Stimulated activated naive CD4-positive, alpha-beta T cell treated with Interleukin-2 at 50 U/mL for 16 hours (primary cell): Measurements from ENCODE around the gene ROR1.

Experiments
- DNase-seq: peaks from one replicate; lab custom pipeline; 2025; lab: John Stamatoyannopoulos, UW

ROR1 gene

DNA sequence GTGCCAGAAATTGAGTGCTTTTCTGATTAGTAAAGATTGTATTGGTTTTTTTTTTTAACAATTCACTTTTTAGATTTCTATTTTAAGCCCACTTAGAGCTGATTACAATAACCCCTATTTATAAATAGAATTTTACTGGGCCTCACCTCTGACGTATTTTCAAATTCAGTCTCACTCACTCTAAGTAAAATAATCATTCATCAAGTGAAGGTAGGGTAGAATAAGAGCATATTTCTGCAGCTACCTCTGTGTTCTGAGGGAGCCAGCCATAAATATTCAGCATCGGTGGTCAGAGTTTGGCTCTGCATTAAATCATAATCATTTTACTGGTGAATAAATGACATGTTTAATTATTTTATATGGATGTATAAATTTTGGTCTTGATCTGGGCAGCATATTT lies 333.8 kb downstream of the ROR1 start:
- no peak for DNase-seq

DNA sequence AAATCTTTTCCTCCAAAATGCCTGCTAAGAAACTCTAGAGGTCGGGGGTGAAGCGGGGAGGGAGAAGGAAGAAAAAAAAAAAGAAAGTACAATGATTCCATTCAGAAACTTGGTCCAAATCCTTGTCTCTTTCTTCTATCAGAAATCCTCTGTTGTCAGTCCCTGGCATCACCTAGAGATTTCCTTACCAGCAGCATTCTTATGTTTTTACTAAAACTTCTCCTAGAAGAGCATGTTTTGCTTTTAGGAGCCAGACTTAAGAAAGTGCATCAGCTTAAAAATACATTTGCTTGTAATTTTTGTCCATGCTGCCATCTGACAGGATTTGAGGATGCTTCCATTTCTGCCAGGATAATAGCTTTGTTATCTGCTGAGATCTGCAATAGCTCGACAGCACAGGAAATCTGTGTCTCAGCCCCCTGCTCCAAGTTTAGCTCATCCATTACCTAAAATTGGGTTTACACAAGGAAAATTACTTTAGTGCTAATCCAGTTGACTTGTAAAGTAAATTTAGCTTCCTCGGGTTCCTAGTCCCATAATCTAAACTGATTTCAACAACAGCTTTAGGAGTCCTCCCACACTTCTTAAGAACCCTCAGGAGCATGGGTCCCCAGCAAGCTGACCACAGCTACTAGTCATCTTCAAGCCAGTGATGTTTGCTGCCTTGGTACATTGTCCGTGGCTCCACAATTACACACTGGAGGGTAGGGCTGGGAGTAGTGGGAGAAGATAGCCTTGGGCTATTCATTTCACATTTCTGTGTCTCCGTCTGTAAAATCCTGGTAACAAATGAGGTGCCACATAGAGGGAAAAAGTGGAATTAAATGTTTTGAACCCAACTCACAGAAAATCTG lies 337.3 kb downstream of the ROR1 start:
- DNase-seq: no peak

DNA sequence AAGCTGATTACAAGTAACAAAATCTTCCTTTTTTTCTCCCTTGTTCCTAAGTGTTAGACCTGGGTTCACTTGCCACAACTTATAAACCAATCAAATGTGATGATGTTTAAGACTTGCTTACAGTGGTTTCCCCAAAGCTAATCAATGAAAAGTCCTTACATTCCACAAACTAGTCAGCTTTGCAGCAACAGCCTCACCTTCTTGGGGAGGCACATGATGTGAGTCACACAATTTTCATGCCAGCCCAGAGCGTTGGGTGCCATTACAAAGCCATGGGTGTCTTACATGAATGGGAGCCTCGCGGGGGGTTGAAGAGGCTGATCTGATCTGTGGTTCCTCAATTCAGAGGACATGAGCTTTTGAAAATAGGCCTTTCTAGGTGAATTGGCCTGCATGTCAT lies 338.0 kb downstream of the ROR1 start:
- no peak for DNase-seq

DNA sequence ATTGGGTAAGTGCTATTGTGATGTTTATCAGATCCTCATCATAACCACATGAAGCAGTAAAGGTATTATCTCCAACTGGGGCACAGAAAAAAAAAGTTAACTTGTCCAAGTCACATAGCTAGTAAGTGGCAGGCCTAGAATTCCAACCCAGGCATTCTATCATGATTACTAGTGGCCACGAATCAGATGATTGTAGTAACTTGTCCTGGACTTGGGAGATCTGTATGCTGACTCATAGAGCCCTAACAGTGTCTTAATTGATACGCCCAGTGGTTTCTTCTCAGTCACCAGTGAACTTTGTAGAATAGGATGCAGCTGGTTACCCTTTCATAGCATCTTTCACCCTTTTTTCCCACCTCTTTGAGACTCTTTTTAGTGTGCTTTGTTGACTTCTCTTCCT lies 338.5 kb downstream of the ROR1 start:
- DNase-seq: no peak

DNA sequence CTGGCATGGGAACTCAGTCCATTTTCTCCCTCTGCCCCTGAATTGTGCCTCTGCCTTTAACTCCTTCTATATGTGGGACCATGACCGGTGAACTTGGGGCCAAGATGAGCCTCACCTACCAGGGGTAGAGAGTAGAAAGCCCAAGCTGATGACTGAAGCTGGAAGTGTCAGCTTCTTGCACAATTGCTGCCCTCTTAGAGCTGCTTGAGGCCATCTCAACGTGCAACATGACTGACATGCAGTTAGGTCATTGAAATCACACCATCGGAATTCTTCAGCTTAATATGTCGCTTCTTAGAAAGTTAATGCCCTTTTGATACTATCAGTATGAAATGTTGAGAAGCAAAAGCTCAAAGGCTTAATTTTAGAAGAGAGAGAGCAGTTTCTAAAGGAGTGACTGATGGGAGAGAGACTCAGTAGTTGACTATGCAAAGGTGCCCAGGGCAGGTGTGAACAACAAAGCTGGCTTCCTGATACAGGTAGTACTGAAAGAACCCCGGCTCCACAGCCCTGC lies 340.3 kb downstream of the ROR1 start:
- no peak for DNase-seq

DNA sequence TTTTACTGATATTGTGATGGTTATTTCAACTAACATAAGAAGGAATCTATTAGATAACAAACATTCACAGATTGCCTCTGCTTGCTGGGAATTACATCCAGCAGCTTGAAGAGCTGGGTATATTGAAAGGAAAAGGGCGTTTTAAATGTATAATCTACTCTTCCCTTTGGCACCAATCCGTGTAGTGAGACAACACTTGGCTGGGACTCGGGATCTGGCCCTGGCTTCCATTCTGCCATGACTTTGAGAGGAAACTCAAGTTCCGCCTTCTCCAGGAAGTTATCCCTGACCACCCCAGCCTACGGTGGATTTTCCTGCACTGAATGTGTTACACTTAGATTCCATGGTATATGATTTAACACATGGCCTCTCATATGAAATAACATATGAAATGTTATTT lies 342.7 kb downstream of the ROR1 start:
- no peak for DNase-seq

DNA sequence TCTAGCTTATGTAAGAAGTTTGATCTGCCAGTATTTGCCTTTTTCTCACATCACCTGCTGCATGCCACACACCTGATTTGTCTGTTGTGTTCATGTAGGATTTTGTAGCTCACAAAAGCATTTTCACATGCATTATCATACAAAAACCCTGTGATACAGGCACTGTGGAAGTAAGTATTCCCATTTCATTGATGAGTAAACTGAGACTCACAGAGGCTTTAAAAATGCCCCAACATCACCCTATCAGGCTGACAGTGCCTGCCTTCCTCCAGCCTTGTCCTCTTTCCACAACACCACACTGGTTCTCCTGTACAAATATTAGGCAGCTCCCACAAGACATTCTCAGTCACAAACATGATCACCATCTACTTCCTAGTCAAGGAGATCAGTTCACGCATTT lies 343.7 kb downstream of the ROR1 start:
- DNase-seq: no peak

DNA sequence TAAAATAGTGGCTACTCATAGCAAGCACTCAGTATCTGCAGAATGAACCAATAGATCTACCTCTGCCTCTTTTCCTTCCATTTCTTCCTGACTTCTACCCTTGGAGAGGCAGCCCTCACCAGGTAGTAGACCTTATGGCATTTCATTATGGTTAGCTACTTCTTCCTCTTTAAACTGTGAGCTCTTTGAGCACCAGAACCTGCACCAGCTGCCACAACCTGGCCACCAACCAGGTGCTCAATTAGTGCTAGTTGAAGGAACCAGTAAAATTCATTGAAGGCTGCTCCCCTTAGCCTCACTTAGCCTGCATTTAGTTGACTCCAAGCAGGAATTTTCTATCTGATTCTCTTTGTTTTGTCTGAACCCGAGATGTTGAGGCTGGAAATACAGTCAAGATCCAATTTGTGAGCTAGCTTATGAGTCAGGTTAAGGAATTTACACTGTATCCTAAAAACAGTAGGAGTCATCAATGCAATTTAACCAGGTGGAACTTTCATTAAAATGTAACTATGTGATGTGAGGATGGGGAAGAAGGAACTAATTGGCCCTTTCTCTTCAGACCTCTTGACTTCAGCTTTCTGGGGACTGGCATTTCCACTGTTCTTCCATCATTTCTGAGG lies 348.1 kb downstream of the ROR1 start:
- DNase-seq: no peak

DNA sequence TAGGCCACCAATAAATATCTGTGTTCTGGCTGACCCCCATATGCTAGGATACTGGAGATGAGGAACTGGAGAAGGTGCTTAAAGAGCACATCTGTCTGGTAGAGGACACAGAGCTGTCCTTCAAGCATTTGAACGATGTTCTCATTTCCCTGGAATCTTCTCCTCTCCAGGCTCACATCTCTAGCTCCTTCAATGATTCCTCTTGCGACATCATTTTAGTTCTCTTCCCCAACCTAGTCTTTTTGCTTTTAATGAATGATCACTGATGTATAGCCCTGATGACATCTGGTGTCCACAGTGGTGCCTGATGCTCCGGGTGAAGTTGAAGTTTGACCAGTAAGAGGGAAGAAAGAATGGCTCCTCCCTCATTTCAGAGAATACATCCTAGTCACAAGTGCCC lies 348.8 kb downstream of the ROR1 start:
- DNase-seq: no peak

DNA sequence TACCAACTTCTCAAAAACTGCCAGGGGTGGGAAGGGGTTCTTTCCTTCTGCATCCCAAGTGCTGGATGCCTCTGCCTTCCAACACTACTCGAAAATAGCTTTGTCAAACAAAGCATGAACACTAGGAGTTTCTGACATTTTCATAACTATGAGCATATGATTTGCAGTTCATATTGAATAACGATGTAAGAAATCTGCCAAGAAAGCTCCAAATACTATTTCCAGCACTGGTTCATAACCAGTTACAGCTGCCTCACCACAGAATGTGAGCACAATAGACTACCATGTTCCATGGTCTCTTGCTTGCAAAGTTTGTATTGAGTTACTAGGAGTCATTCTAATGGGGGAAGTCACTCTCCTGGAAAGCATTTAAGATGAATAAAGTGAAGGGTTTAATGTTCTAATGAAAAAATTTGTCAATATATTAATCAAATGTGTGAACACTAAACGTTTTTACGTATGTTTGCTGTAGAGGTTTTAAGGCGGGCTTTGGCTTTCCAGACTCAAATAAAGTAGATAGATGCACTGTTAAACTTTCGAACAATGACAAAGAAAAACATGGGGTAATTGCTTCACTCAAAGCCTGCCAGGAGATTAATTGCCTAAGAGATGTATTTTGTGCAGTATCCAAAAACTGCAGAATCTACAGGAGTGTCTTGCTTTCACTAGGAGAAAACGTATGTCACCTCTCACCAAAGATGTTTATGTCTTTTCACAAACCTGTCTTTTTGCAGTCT lies 351.1 kb downstream of the ROR1 start:
- DNase-seq: no peak

DNA sequence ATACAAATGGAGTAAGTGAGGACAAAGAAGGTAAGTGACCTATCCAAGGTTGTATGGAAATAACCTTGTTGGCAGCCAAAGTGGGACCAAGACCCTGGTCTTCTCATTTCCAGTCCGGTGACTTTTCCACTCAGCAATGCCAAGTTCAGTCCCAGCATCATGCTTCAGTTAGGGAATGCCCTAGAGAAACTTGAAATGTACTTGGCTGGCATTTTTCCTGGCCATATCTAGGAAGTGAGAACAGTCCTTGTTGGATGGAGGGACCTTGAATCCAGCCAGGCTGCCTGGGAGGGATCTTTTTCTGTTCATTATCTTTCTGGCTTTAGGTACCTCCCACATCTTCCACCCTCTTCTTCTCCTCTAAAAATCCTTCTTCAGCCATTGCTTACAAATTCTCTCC lies 352.8 kb downstream of the ROR1 start:
- no peak for DNase-seq

DNA sequence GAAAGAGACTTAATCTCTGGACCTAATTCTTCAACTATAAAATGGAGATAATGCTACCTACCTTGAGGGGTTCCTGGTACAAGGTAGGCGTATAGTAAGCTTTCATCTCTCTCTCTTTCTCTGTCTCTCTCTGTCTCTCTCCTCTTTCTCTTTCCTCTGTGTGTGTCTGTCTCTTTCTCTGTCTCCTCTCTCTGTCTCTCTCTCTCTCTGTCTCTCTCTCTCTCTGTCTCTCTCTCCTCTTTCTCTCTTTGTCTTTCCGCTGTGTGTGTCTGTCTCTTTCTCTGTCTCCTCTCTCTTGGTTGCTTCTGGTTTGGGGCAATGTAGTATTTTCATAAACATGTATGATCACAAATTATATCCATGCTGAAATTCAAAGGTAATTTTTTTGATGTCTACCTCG lies 353.5 kb downstream of the ROR1 start:
- no peak for DNase-seq

DNA sequence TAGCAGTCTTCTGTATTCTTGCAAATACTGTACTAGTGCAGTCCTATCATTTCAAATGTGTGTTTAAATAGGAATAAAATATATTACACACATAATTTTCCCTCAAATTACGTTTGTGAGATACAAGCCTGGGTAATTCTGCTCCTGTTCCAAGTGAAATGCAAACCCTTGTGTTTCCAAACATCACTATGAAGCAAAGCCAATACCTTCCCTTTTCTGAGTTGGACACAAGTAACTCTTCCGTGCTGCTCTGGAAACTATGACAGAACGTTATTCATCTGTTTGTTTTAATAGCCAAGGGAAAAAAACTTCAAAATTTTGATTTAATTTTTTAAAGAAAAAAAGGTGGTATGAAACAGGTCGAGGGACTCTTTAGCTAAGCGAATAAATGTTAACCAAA lies 355.9 kb downstream of the ROR1 start:
- no peak for DNase-seq

DNA sequence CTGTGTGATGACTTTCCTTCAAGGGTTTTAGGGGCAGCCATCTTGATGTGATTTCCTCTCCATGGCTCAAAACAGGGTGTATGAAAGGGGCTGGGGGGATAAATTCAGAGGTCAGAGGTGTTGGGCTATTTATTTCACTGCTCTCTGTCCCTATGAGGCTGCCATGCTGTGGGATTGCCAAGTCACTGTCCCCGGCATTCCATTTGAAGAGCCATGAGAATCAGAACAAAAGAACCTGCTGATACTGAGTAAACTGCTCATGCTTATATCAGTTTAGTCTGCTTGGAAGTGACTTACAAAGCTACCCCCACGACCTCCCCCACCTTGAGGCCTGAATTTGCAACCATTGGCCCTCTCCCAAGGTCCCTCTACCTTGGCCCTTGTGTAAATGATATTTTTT lies 357.3 kb downstream of the ROR1 start:
- DNase-seq: no peak

DNA sequence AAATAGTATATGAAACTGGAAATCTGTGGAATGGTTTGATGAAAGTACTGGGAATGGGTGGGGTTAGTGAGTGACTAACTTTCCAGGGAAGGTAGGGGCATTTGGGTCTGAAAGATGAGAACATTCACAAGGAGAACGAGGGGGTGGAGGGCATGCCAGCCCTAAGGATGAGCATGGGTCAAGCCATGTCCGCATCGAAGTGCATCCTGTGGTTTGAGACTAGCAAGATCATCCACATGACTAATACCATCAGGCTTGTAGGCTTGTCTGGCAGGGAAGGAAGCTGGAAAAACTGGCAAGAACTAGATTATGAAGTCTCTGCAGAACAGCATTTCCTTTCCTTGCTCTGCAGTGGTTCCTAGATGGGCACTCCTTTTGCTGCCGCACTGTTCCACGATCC lies 359.2 kb downstream of the ROR1 start:
- no peak for DNase-seq

DNA sequence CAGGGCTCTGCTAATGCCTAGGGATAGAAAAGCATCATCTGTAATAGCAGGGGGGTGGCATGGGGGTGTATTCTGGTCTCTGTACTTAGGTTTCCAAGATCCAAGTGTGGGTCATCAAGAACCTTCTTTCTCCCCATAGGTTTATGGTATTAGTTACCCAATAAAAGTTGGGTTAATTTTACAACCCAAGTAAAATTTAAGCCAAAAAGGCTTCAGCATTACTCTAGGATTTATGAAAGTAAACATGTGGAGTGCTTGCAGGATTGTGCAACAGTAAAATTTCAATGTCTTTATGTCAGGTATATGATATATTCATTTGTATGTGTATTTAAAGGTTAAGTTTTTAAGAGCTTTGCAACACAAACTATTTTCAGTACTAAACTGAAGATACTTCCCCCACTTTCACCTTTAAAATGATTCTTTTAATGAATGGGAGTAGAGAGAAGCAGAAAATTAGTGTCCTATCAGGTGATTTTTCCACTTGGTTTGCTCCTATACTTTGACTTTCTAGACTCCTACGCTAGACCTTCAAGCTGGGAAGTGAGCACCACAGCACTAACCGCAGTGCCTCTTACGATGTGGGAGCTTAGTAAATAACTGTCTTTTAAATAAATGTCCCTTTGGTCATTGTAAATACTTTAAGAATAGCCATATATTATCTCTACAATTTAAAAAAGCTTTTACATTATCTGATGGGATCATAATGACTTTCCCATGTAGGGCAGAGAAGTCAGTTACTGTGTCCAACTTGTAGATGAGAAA lies 361.8 kb downstream of the ROR1 start:
- DNase-seq: no peak

DNA sequence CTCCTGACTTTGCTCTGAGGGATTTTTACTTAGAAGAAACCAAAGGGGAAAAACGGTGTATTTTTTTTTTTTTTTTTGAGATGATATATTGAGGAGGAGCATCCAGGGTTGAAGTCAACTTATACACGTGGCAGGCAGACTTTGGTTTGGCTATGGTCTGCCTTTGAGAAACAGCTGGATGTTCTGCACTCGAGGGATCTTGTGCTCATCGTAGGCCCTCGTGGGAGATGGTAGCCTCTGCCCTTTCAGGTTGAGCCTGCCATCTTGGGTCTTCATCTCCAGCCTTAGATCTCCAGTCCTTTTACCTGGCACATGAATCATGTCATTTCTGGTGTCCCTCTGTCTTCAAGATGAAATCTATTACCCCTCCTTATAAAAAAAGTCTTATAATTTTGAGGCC lies 362.5 kb downstream of the ROR1 start:
- no peak for DNase-seq

DNA sequence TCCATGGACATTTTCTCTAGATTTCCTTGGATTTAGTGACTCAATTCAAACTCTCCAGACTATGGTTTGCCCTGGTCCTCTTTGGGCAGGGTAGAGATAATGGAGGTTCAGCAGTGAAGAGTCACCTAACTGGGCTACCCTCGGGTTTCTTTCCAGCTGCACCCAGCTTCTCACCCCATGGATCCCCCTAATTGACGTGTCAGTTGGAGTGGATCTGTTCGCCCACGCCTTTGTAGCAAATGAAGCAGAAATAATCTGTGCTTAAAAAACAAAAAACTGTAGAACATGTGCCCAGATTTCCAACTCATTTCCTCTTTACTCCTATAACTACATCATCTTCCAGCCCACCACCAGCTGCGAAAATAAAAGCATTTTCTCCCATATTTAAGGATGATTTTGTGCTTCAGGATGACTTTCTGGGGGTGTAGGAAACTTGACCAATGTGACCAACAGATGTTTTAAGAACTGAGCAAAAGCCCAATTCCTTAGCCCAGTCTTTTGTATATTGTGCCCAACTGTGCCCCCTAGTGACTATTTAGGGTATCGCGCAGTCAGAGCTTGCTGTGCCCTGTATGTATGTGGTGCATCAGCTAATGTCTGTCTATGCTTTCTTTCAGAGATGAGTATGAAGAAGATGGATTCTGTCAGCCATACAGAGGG lies 363.1 kb downstream of the ROR1 start:
- DNase-seq: peak; percentile 55

DNA sequence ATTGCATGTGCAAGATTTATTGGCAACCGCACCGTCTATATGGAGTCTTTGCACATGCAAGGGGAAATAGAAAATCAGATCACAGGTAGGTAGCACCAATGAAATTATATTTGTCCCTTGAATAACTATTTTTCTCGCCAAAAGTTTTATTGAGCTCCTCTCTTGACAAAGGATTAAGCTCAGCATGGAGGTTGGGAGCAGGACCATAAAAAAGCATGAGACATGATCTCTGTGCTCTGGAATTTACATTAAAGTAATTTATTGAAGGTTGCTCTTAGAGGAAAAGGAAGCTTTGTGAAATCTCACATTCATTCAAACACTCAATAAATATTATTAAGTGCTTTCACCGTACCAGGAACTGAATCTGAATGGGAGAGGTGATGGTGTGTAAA lies 363.6 kb downstream of the ROR1 start:
- DNase-seq: no peak

DNA sequence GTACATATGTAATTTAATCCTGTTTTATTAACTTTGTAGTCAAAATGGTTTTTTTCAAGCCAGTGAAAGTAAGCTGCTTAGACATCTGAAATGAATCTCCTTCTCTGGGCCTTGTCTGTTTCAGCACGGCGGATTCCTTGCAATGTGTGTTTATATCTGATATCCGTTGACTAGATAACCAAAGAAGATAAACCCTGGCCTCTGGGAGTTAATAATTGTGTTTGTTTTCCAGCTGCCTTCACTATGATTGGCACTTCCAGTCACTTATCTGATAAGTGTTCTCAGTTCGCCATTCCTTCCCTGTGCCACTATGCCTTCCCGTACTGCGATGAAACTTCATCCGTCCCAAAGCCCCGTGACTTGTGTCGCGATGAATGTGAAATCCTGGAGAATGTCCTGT lies 366.1 kb downstream of the ROR1 start:
- no peak for DNase-seq

DNA sequence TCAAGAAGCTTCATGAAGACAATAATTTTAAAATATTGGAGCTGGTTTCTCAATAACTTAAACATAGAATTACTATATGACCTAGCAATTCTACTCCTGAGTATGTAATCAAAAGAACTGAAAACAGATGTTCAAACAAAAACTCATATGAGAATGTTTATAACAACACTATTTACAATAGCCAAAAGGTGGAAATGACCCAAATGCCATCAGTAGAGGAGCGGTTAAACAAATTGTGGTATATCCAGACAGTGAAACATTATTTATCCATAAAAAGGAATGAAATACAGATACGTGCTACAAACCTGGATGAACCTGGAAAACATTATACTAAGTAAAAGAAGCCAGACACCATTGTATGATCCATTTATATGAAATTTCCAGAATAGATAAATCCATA lies 366.8 kb downstream of the ROR1 start:
- DNase-seq: no peak
